Activated CD8-positive, alpha-beta T cell treated with anti-CD3 and anti-CD28 coated beads for 36 hours (primary cell): ENCODE results near the gene NFS1. TPM values are rescaled to one million over a fixed set of nuclear protein-coding genes. Genes with fewer than 3 reads are reported as not detected.
A peak's percentile ranks its signal among the peaks of the same experiment; 100 is the strongest.

Source experiments
- ATAC-seq: fragments of 200-7000 bp; cut with Tn5 transposase; one replicate; pipeline ENCODE4 v1.10.0; 2021; ENCODE audit warnings: mild to moderate bottlenecking, moderate library complexity
- CTCF ChIA-PET: fragments of 350-600 bp; sonication (Branson Sonifier 250); formaldehyde crosslinking; loops from one replicate; lab custom pipeline; 2021; ENCODE audit warnings: antibody characterized with exemption; lab: Charles Lee
- POLR2A ChIA-PET: fragments of 350-600 bp; sonication (Branson Sonifier 250); formaldehyde crosslinking; loops from one replicate; lab custom pipeline; 2021; ENCODE audit warnings: antibody characterized with exemption; lab: Charles Lee
- DNase-seq: peaks from one replicate; pipeline ENCODE4 v3.0.0-alpha.2; 2020
- H3K27ac Mint-ChIP-seq: one replicate; pipeline ENCODE4 v1.8.0; 2021; ENCODE audit warnings: mild to moderate bottlenecking, mixed read lengths
- H3K27me3 Mint-ChIP-seq: one replicate; pipeline ENCODE4 v1.8.0; 2021; ENCODE audit warnings: mixed read lengths
- H3K36me3 Mint-ChIP-seq: one replicate; pipeline ENCODE4 v1.8.0; 2021; ENCODE audit warnings: low read depth, mixed read lengths
- H3K4me1 Mint-ChIP-seq: one replicate; pipeline ENCODE4 v1.8.0; 2021; ENCODE audit warnings: low read depth, mixed read lengths
- H3K4me3 Mint-ChIP-seq: one replicate; pipeline ENCODE4 v1.8.0; 2021; ENCODE audit warnings: mild to moderate bottlenecking, moderate library complexity, mixed read lengths
- H3K9me3 Mint-ChIP-seq: one replicate; pipeline ENCODE4 v1.8.0; 2021; ENCODE audit warnings: mixed read lengths
- CTCF ChIP-seq: fragments of 200-600 bp; IDR thresholded peaks from one replicate; pipeline ENCODE4 v1.8.0; 2022; ENCODE audit warnings: antibody characterized with exemption, mild to moderate bottlenecking
- intact Hi-C: fragments of 100-400 bp; cut with micrococcal nuclease; formaldehyde crosslinking; loops from one replicate; pipeline ENCODE4 v1.10.0; 2022
- total RNA-seq, 2 experiments: library from RNA; stranded (reverse); gene quantifications; one replicate each; pipeline ENCODE4 v1.2.3, GENCODE V29; 2021

NFS1 gene
- total RNA-seq, 2 experiments from 2014 or later: 39.7 to 40.8 TPM

DNA sequence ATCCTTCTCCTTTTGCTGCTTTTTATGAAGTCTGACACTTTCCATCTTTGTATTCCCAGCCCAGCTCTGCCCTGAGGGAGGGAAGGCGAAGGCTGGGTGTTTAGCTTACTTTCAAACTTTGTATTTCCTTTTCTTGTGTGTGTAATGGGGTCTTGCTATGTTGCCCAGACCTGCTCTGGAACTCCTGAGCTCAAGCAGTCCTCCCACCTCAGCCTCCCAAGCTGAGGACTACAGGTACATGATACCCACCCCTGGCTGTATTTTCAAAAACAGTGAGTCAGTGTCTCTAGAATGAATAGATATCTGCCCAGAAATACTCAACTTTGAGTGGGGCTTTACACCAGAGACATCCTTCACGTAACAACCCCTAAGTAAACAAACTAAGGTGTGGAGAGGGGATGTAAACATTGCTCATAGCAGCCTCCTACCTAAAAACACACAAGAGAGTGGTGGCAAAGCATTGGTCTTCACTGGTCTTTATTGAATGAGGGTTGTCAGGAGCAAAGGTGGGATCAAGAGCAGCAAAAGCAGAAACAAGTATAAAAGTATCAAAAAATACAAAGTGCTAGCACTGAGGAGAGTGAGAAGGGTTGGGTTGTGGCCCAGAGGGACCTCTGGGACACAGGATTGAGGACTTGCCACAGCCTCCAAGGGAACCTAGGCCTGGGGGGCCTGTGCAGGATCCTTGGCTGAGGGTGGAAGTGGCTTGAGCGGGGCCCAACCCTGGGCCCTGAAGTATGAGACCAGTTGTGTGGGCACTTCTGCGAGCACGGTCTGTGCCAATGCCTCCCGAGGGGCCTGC lies 73.4 kb downstream of the NFS1 start:
- DNase-seq (no peak), ATAC-seq (no peak)
- Mint-ChIP-seq H3K9me3 (no peaks in the 10 kb centered on the region), H3K4me3 (no peak overlapping the region), H3K27ac (peak overlapping the region; percentile 65), H3K4me1 (no peaks in the 10 kb centered on the region), H3K36me3 (peaks cover 31% of the 10 kb centered on the region), H3K27me3 (no peaks in the 10 kb centered on the region)
- TF ChIP-seq CTCF: no peak
- ChIA-PET CTCF (no interaction called here), POLR2A (no interaction called here)
- intact Hi-C loops: no loop called here

DNA sequence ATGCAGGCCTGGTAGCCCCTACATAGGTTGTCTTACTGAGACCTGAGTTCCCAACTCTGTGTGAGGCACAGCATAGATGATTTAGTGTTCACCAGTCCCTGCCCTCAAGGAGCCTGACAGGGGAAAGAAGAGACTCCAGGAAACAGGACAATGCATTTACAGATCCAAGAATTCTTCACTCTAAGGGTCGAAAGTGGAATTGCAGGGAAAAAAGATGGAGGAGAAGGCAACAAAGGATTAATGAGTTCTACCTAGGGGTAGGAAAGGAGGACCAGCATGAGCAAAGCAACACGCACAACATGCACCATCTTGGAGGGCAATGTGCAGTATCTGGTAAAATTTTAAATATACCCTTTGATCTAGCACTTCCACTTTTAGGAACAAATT lies 77.6 kb downstream of the NFS1 start:
- Mint-ChIP-seq H3K4me3 (no peak overlapping the region), H3K27ac (peak overlapping the region; percentile 48), H3K9me3 (no peaks in the 10 kb centered on the region), H3K36me3 (peaks cover 16% of the 10 kb centered on the region), H3K27me3 (peaks cover 3% of the 10 kb centered on the region), H3K4me1 (peaks cover 31% of the 10 kb centered on the region)
- ChIA-PET POLR2A (interaction anchor here (6.4 kb wide), 1 partner anchor 39 kb away, joined by 163 read pairs; the partner anchor contains the start of genes CPNE1 and RBM12), CTCF (interaction anchor here (1.4 to 3.7 kb wide), 2 partner anchors 34 to 37 kb away, joined by 4 to 22 read pairs; no protein-coding TSS in a partner anchor)
- intact Hi-C loops: no loop called here
- TF ChIP-seq CTCF: no peak
- DNase-seq: no peak
- ATAC-seq: no peak

DNA sequence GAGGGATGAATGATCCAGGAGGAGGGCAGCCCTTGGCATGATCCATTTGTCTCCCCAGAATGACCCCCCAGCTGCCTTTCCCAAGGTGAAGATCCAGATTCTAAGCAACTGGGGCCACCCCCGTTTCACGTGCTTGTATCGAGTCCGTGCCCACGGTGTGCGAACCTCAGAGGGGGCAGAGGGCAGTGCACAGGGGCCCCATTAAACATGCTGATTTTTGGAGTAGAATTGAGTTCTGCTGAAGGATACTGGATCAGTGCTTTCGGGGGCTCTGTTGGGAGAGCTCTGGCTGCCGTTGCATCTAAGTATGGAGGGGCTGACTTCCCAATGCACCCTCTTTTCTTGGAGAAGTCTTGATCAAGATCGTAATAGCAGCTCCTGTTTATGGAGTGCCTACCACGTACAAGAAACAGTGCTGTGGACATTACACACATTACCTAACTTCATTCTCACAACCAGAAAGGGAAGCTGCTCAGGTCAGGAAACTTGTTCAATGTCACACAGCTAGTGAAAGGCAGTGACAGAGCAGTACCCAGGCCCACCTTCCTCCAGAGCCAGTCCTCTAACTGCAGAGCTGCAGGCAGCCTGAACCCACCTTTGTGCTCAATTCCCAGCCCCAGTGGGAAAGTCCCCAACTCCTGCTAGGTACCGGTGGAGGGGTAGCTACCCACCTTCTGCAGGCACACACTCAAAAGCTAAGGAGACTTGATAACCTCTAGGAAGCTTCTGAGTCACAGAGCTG lies 78.2 kb downstream of the NFS1 start:
- peaks cover 14% of the 10 kb centered on the region for H3K36me3 Mint-ChIP-seq
- H3K27ac Mint-ChIP-seq: peak overlapping the region; percentile 22
- ATAC-seq (no peak), DNase-seq (no peak)
- H3K4me1 Mint-ChIP-seq: peaks cover 34% of the 10 kb centered on the region
- H3K4me3 Mint-ChIP-seq: no peak overlapping the region
- H3K9me3 Mint-ChIP-seq: no peaks in the 10 kb centered on the region
- H3K27me3 Mint-ChIP-seq: peaks cover 3% of the 10 kb centered on the region
- intact Hi-C loops: no loop called here
- ChIA-PET CTCF (interaction anchor here (1.1 to 4.7 kb wide), 8 partner anchors 10 to 79 kb away, joined by 3 to 49 read pairs (median 8); partner anchors contain the start of genes CPNE1, ERGIC3 and RBM12), POLR2A (interaction anchor here (1.3 to 6.4 kb wide), 4 partner anchors 8 to 80 kb away, joined by 4 to 163 read pairs (median 20); partner anchors contain the start of genes CPNE1, NFS1, RBM12 and ROMO1)
- no peak for TF ChIP-seq CTCF

- intact Hi-C loops: loop anchor here (5.0 to 10.0 kb wide), 3 partner anchors 43 to 335 kb away; partner anchors contain the start of genes CPNE1, RBM12, RBM39 and SCAND1
Observed at GRCh38 chr20:35619196-35620095, 79.7 kb downstream of the NFS1 start.

More at GRCh38 chr20:35619196-35620095, 79.7 kb downstream of the NFS1 start:
- ChIA-PET POLR2A (interaction anchor here (0.8 to 6.4 kb wide), 10 partner anchors 10 to 123 kb away, joined by 3 to 163 read pairs (median 4); partner anchors contain the start of genes CPNE1, NFS1, RBM12 and RBM39), CTCF (interaction anchor here (0.7 to 4.7 kb wide), 24 partner anchors 8 to 334 kb away, joined by 3 to 49 read pairs (median 4); partner anchors contain the start of genes CPNE1, ERGIC3, RBM12 and SCAND1)
- Mint-ChIP-seq H3K9me3 (no peaks in the 10 kb centered on the region), H3K4me3 (peak overlapping the region; percentile 89), H3K27ac (peak overlapping the region; percentile 83), H3K4me1 (peaks cover 41% of the 10 kb centered on the region), H3K36me3 (peaks cover 5% of the 10 kb centered on the region), H3K27me3 (peaks cover 3% of the 10 kb centered on the region)
- DNase-seq (peak; percentile 92), ATAC-seq (peak; percentile 35)
- TF ChIP-seq CTCF: peak; percentile 45
